CD4-positive, alpha-beta T cell treated with Interleukin-1 beta for 1 hour (primary cell): ENCODE results near the gene MRPL37.

Source experiments
- DNase-seq, 2 donors: peaks; one replicate each; pipeline ENCODE4 v3.0.0-alpha.2; 2020 to 2022

The MRPL37 gene

GRCh38 chr1:54241364-54241763 is 41.4 kb downstream of the MRPL37 start:
- DNase-seq, result no peak

- no peak for DNase-seq
Measured at GRCh38 chr1:54243022-54243421, 43.1 kb downstream of the MRPL37 start.

GRCh38 chr1:54244655-54245054 is 44.7 kb downstream of the MRPL37 start:
- no peak for DNase-seq

GRCh38 chr1:54245501-54245900 is 45.5 kb downstream of the MRPL37 start:
- DNase-seq, result no peak

GRCh38 chr1:54246116-54246721 is 46.3 kb downstream of the MRPL37 start:
- DNase-seq, result no peak

- DNase-seq, result no peak
Measured at GRCh38 chr1:54247863-54248515, 48.0 kb downstream of the MRPL37 start.

- no peak for DNase-seq
Measured at GRCh38 chr1:54248966-54249365, 49.0 kb downstream of the MRPL37 start.

- DNase-seq, result no peak
Measured at GRCh38 chr1:54249819-54250435, 50.0 kb downstream of the MRPL37 start.

- DNase-seq, result no peak
Measured at GRCh38 chr1:54250670-54251069, 50.7 kb downstream of the MRPL37 start.

- no peak for DNase-seq
Measured at GRCh38 chr1:54252371-54252936, 52.5 kb downstream of the MRPL37 start.

- no peak for DNase-seq
Measured at GRCh38 chr1:54253480-54253879, 53.5 kb downstream of the MRPL37 start.

GRCh38 chr1:54254055-54254454 is 54.1 kb downstream of the MRPL37 start:
- no peak for DNase-seq

- no peak for DNase-seq
Measured at GRCh38 chr1:54255026-54255702, 55.2 kb downstream of the MRPL37 start.

- DNase-seq, result no peak
Measured at GRCh38 chr1:54256522-54257345, 56.8 kb downstream of the MRPL37 start.

GRCh38 chr1:54257346-54257620 is 57.3 kb downstream of the MRPL37 start:
- DNase-seq, result no peak

- DNase-seq, result no peak
Measured at GRCh38 chr1:54257876-54258275, 57.9 kb downstream of the MRPL37 start.

- DNase-seq, result no peak
Measured at GRCh38 chr1:54259546-54260140, 59.7 kb downstream of the MRPL37 start.

- no peak for DNase-seq
Measured at GRCh38 chr1:54260810-54261209, 60.8 kb downstream of the MRPL37 start.

- no peak for DNase-seq
Measured at GRCh38 chr1:54262244-54262643, 62.3 kb downstream of the MRPL37 start.

- no peak for DNase-seq
Measured at GRCh38 chr1:54263601-54264226, 63.7 kb downstream of the MRPL37 start.

- DNase-seq, result no peak
Measured at GRCh38 chr1:54265126-54265525, 65.2 kb downstream of the MRPL37 start.

- no peak for DNase-seq
Measured at GRCh38 chr1:54265659-54266058, 65.7 kb downstream of the MRPL37 start.
